Measurements from ENCODE around the gene MCFD2.

MCFD2 gene

GRCh38 chr2:46939626-46940359 is 24.2 kb upstream of the MCFD2 start:
- peaks cover 10% of the 10 kb centered on the region; the same call in 1 of the 2 replicates for H3K36me3 ChIP-seq (ENCODE audit: low read depth)
- ATAC-seq (ENCODE audit: low read depth) (peak; percentile 5), DNase-seq (ENCODE audit: low spot score) (no peak)
- H3K27ac ChIP-seq (ENCODE audit: poor library complexity, severe bottlenecking) = peak overlapping the region; percentile 82
- no peaks in the 10 kb centered on the region for H3K27me3 ChIP-seq (ENCODE audit: insufficient read depth, poor library complexity, severe bottlenecking)
- TF ChIP-seq CTCF (IDR thresholded peaks at IDR 0.05; ENCODE audit: poor library complexity, severe bottlenecking) = no peak
- H3K9me3 ChIP-seq (ENCODE audit: severe bottlenecking) = no peaks in the 10 kb centered on the region
- H3K4me1 ChIP-seq (ENCODE audit: insufficient read depth, poor library complexity, severe bottlenecking) = peaks cover 6% of the 10 kb centered on the region
- H3K4me3 ChIP-seq (ENCODE audit: severe bottlenecking) = no peak overlapping the region

DNA sequence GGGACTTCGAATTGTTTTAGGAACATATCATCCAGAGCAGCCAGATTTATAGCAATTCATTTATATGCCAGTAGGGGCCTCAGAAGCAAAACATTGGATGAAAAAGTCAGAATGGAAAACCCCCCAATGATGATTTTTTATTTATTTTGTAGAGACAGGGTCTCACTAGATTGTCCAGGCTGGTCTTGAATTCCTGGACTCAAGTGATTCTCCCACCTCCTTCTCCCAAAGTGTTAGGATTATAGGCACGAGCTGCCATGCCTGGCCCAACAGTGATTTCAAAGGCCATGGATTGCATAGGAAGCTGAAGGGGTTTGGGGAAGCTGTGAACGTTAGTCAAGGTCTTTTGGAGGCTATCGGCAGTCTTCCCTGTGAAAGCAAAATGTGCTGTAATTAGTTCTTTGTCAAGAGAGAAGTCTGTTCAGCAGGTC is 21.9 kb upstream of the MCFD2 start:
- DNase-seq (ENCODE audit: low spot score) (no peak), ATAC-seq (ENCODE audit: low read depth) (no peak)

GRCh38 chr2:46936566-46936965 is 21.0 kb upstream of the MCFD2 start:
- no peak for ATAC-seq (ENCODE audit: low read depth)
- Histone ChIP-seq H3K4me1 (ENCODE audit: insufficient read depth, poor library complexity, severe bottlenecking) (peaks cover 6% of the 10 kb centered on the region), H3K27ac (ENCODE audit: poor library complexity, severe bottlenecking) (no peak overlapping the region), H3K9me3 (ENCODE audit: severe bottlenecking) (no peaks in the 10 kb centered on the region), H3K36me3 (ENCODE audit: low read depth) (no peaks in the 10 kb centered on the region), H3K27me3 (ENCODE audit: insufficient read depth, poor library complexity, severe bottlenecking) (no peaks in the 10 kb centered on the region), H3K4me3 (ENCODE audit: severe bottlenecking) (no peak overlapping the region)
- TF ChIP-seq CTCF (IDR thresholded peaks at IDR 0.05; ENCODE audit: poor library complexity, severe bottlenecking) = no peak
- DNase-seq (ENCODE audit: low spot score) = no peak

More for the DNA sequence above, 21.9 kb upstream of the MCFD2 start:
- H3K36me3 ChIP-seq (ENCODE audit: low read depth) = no peaks in the 10 kb centered on the region
- peak; percentile 61 for TF ChIP-seq CTCF (IDR thresholded peaks at IDR 0.05; ENCODE audit: poor library complexity, severe bottlenecking)
- peaks cover 6% of the 10 kb centered on the region for H3K4me1 ChIP-seq (ENCODE audit: insufficient read depth, poor library complexity, severe bottlenecking)
- H3K27me3 ChIP-seq (ENCODE audit: insufficient read depth, poor library complexity, severe bottlenecking) = no peaks in the 10 kb centered on the region
- H3K4me3 ChIP-seq (ENCODE audit: severe bottlenecking) = no peak overlapping the region
- H3K9me3 ChIP-seq (ENCODE audit: severe bottlenecking) = no peaks in the 10 kb centered on the region
- H3K27ac ChIP-seq (ENCODE audit: poor library complexity, severe bottlenecking) = no peak overlapping the region

- H3K4me1 ChIP-seq (ENCODE audit: insufficient read depth, poor library complexity, severe bottlenecking) = peaks cover 4% of the 10 kb centered on the region
- TF ChIP-seq CTCF (IDR thresholded peaks at IDR 0.05; ENCODE audit: poor library complexity, severe bottlenecking) = no peak
- no peak for ATAC-seq (ENCODE audit: low read depth)
Observed at GRCh38 chr2:46935071-46935470, 19.5 kb upstream of the MCFD2 start.

GRCh38 chr2:46929612-46930011 is 14.0 kb upstream of the MCFD2 start:
- peak; percentile 81 for ATAC-seq (ENCODE audit: low read depth)
- TF ChIP-seq CTCF (IDR thresholded peaks at IDR 0.05; ENCODE audit: poor library complexity, severe bottlenecking) = no peak
- peaks cover 2% of the 10 kb centered on the region for H3K9me3 ChIP-seq (ENCODE audit: severe bottlenecking)
- H3K4me3 ChIP-seq (ENCODE audit: severe bottlenecking) = no peak overlapping the region
- H3K27ac ChIP-seq (ENCODE audit: poor library complexity, severe bottlenecking) = no peak overlapping the region
- H3K27me3 ChIP-seq (ENCODE audit: insufficient read depth, poor library complexity, severe bottlenecking) = no peaks in the 10 kb centered on the region
- 0 out of 2 replicates have a peak, but pooled peaks cover 9% of the 10 kb centered on the region for H3K36me3 ChIP-seq (ENCODE audit: low read depth)
- peaks cover 3% of the 10 kb centered on the region for H3K4me1 ChIP-seq (ENCODE audit: insufficient read depth, poor library complexity, severe bottlenecking)
- no peak for DNase-seq (ENCODE audit: low spot score)

More at GRCh38 chr2:46935071-46935470, 19.5 kb upstream of the MCFD2 start:
- Histone ChIP-seq H3K27me3 (ENCODE audit: insufficient read depth, poor library complexity, severe bottlenecking) (no peaks in the 10 kb centered on the region), H3K27ac (ENCODE audit: poor library complexity, severe bottlenecking) (no peak overlapping the region), H3K9me3 (ENCODE audit: severe bottlenecking) (no peaks in the 10 kb centered on the region), H3K4me3 (ENCODE audit: severe bottlenecking) (no peak overlapping the region), H3K36me3 (ENCODE audit: low read depth) (no peaks in the 10 kb centered on the region)
- no peak for DNase-seq (ENCODE audit: low spot score)
